Keratinocyte (primary cell): Measurements from ENCODE around the gene DDX54. TPM values are rescaled to one million over a fixed set of nuclear protein-coding genes. Genes with fewer than 3 reads are reported as not detected.

Source experiments
- DNase-seq: peaks from one replicate; pipeline ENCODE4 v3.0.0-alpha.2; 2011; ENCODE audit warnings: low read depth, missing footprints, low spot score
- FAIRE-seq: peaks from 2 replicates; lab custom pipeline; 2011; peaks lifted over from hg19 to GRCh38; lab: Jason Lieb, UNC
- H2AFZ ChIP-seq: 2 replicates; pipeline ENCODE4 v1.6.0; 2012; ENCODE audit warnings: low read length, control low read depth, inconsistent platforms; ENCODE audit not compliant: control insufficient read depth
- H3K27ac ChIP-seq: 2 replicates; pipeline ENCODE4 v1.5.1; 2011; ENCODE audit warnings: low read length; ENCODE audit not compliant: control insufficient read depth, insufficient read depth
- H3K27me3 ChIP-seq: 3 replicates; pipeline ENCODE4 v1.6.0; 2011; ENCODE audit warnings: low read length; ENCODE audit not compliant: control insufficient read depth, insufficient read depth; ENCODE audit errors: extremely low read depth
- H3K36me3 ChIP-seq, 2 experiments: 2 replicates in 1 of 2; 3 replicates in 1 of 2; pipeline ENCODE4 v1.5.1; 2011; ENCODE audit warnings: low read length in 2 of 2, mild to moderate bottlenecking in 1 of 2; ENCODE audit not compliant: control insufficient read depth in 2 of 2, insufficient read depth in 2 of 2; ENCODE audit errors: extremely low read depth in 1 of 2
- H3K4me1 ChIP-seq: 3 replicates; pipeline ENCODE4 v1.5.1; 2011; ENCODE audit warnings: low read length; ENCODE audit not compliant: control insufficient read depth, insufficient read depth; ENCODE audit errors: extremely low read depth
- H3K4me2 ChIP-seq: 3 replicates; pipeline ENCODE4 v1.6.0; 2011; ENCODE audit warnings: low read depth, low read length; ENCODE audit not compliant: control insufficient read depth, insufficient read depth; ENCODE audit errors: extremely low read depth
- H3K4me3 ChIP-seq, 3 experiments: fragments of 200-600 bp in 1 of 3; sonication (generic) in 1 of 3; 2 replicates in 2 of 3; 3 replicates in 1 of 3; pipeline ENCODE4 v1.5.1; 2011 to 2016; ENCODE audit warnings: low read length in 3 of 3, mild to moderate bottlenecking in 3 of 3, control low read depth in 2 of 3, inconsistent platforms in 1 of 3, low read depth in 1 of 3, mixed read lengths in 1 of 3, mixed run types in 1 of 3, moderate library complexity in 1 of 3; ENCODE audit not compliant: control insufficient read depth in 2 of 3, insufficient read depth in 2 of 3; ENCODE audit errors: extremely low read depth in 1 of 3
- H3K79me2 ChIP-seq: 2 replicates; pipeline ENCODE4 v1.6.0; 2012; ENCODE audit warnings: low read length; ENCODE audit not compliant: control insufficient read depth, insufficient read depth
- H3K9ac ChIP-seq: 3 replicates; pipeline ENCODE4 v1.6.0; 2011; ENCODE audit warnings: low read length; ENCODE audit not compliant: control insufficient read depth, insufficient read depth; ENCODE audit errors: extremely low read depth
- H3K9me1 ChIP-seq: 3 replicates; pipeline ENCODE4 v1.6.0; 2011; ENCODE audit warnings: low read length; ENCODE audit not compliant: control insufficient read depth, insufficient read depth; ENCODE audit errors: extremely low read depth
- H3K9me3 ChIP-seq: 2 replicates; pipeline ENCODE4 v1.5.1; 2012; ENCODE audit warnings: low read depth, low read length; ENCODE audit not compliant: control insufficient read depth
- H4K20me1 ChIP-seq: 3 replicates; pipeline ENCODE4 v1.6.0; 2011; ENCODE audit warnings: low read length; ENCODE audit not compliant: control insufficient read depth, insufficient read depth; ENCODE audit errors: extremely low read depth
- CTCF ChIP-seq, 3 experiments: IDR thresholded peaks in 1 of 3; conservative IDR thresholded peaks in 1 of 3; optimal IDR thresholded peaks in 1 of 3; 2 replicates in 2 of 3; 3 replicates in 1 of 3; pipeline versions ENCODE3 to v1.5.1; 2011; ENCODE audit warnings: low read length in 3 of 3, mild to moderate bottlenecking in 3 of 3, moderate library complexity in 2 of 3, control low read depth in 1 of 3, inconsistent platforms in 1 of 3; ENCODE audit not compliant: insufficient read depth in 2 of 3; ENCODE audit errors: extremely low read depth in 1 of 3
- EZH2 ChIP-seq: IDR thresholded peaks from one replicate; pipeline ENCODE4 v1.6.1; 2012; ENCODE audit warnings: inconsistent platforms, mild to moderate bottlenecking, low read length, moderate library complexity
- dilution Hi-C: fragments of 300-500 bp; cut with MboI; formaldehyde crosslinking; loops from one replicate; pipeline ENCODE4 v1.7.0; 2020; ENCODE audit warnings: low sequenced_read_pairs; ENCODE audit not compliant: extremely low pct_ligation_motif_present
- polyA plus RNA-seq, 5 experiments: library from polyadenylated mRNA; depleted of rRNA in 3 of 5; stranded (reverse) in 3 of 5; stranded (forward) in 1 of 5; unstranded in 1 of 5; fragments of >200 nt; gene quantifications; 1 replicate in 1 of 5; 2 replicates in 3 of 5; 3 replicates in 1 of 5; pipeline versions ENCODE4 v1.2.1 to v1.2.3, GENCODE V29; 2011 to 2012; ENCODE audit warnings: missing spikeins in 2 of 5, low read depth in 1 of 5, low replicate concordance in 1 of 5

DDX54 gene
- polyA plus RNA-seq, 1 donor (not counting 4 experiments of a cell fraction or from before 2014, with no cell fraction given) = 44.6 TPM

- FAIRE-seq = no peak
Observed at GRCh38 chr12:113114447-113115178, 70.7 kb downstream of the DDX54 start.

GRCh38 chr12:113113397-113113796 lies 71.9 kb downstream of the DDX54 start:
- Histone ChIP-seq H3K36me3 (no peaks in the 10 kb centered on the region), H2AFZ (no peak overlapping the region), H4K20me1 (no peaks in the 10 kb centered on the region), H3K4me1 (no peaks in the 10 kb centered on the region), H3K27me3 (peaks cover 17% of the 10 kb centered on the region), H3K9me1 (no peaks in the 10 kb centered on the region), H3K79me2 (no peaks in the 10 kb centered on the region), H3K27ac (no peak overlapping the region), H3K4me2 (no peak overlapping the region), H3K9me3 (no peaks in the 10 kb centered on the region), H3K9ac (no peak overlapping the region), H3K4me3 (no peak overlapping the region)
- DNase-seq (no peak), FAIRE-seq (no peak)
- TF ChIP-seq EZH2 (no peak), CTCF (optimal IDR thresholded peaks at IDR 0.05 in 1 of 3, IDR thresholded peaks at IDR 0.05 in 1 of 3, conservative IDR thresholded peaks at IDR 0.05 in 1 of 3; ENCODE audit: extremely low read depth in 1 of 3, insufficient read depth in 2 of 3, low read length in 3 of 3) (no peak)
- dilution Hi-C loops = no loop called here

More at GRCh38 chr12:113114447-113115178, 70.7 kb downstream of the DDX54 start:
- TF ChIP-seq CTCF (optimal IDR thresholded peaks at IDR 0.05 in 1 of 3, IDR thresholded peaks at IDR 0.05 in 1 of 3, conservative IDR thresholded peaks at IDR 0.05 in 1 of 3; ENCODE audit: extremely low read depth in 1 of 3, insufficient read depth in 2 of 3, low read length in 3 of 3) (no peak), EZH2 (no peak)
- no peak overlapping the region for H2AFZ ChIP-seq
- no peaks in the 10 kb centered on the region for H4K20me1 ChIP-seq
- H3K4me3 ChIP-seq = no peak overlapping the region
- no peak overlapping the region for H3K4me2 ChIP-seq
- DNase-seq = no peak
- no peaks in the 10 kb centered on the region for H3K4me1 ChIP-seq
- H3K36me3 ChIP-seq = no peaks in the 10 kb centered on the region
- no peaks in the 10 kb centered on the region for H3K9me3 ChIP-seq
- no peak overlapping the region for H3K9ac ChIP-seq
- H3K9me1 ChIP-seq = no peaks in the 10 kb centered on the region
- H3K79me2 ChIP-seq = no peaks in the 10 kb centered on the region
- H3K27me3 ChIP-seq = peaks cover 11% of the 10 kb centered on the region
- dilution Hi-C loops = no loop called here
- H3K27ac ChIP-seq = no peak overlapping the region
